T-helper 2 cell (primary cell): ENCODE results near the gene FIGN.

Experiments used
- DNase-seq, 5 experiments: peaks; one replicate each; pipeline versions ENCODE4 v3.0.0 to v3.0.0-alpha.2; 2012 to 2022

Gene FIGN

DNA sequence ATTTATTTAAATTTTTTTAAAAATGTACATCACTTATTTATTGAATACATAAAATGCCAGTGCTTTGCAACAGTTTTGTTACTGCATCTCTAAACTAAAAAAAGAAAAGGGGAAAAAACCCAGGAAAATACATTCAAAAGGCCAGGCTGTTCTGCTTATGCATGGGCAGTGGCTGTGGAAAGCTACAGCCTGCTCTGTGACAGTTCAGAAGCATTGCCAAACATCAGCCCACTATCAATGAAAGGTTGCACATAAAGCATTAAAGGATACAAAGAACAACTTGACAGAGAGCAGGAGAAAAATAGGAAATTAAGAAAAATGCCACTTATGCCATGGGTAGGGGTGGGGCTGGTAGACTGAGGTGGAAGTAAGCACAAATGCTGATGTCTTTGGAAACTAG is 128.2 kb downstream of the FIGN start:
- no peak for DNase-seq

DNA sequence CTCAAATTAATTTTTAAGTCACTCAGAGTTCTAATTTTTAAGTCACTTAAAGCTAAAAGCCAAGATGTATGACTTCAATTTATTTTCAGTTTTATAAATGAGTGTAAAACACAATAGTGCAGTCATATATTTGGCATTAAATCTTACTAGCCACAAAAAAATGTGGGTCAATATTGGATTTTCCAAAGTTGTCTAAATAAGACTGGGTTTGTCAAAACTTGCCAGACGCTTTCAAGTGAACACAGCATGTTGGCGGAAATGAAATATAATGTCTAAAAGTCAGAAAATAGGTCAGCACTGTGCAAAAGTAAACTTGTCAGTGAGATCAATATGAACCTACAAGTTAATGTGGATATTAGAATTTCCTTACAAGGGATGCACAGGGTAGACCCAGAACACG is 128.9 kb downstream of the FIGN start:
- no peak for DNase-seq

DNA sequence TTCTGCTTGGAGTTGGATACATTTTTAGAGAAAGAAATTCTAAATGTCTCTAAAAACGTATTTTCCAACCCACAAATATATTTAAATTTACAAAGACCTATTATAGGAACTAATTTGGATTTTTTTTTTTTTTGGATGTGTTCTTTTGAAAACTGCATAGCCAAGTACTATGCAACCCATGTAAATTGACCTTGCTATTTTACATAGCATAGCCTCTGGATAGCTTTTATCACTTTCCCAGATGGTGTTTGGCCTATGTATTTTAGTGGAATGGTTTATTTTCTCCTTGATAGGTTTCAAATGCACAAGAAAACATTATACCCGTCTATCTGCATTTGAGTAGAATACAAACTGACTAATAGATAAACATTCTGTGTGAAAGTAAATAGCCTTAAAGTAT is 130.0 kb downstream of the FIGN start:
- DNase-seq = no peak

DNA sequence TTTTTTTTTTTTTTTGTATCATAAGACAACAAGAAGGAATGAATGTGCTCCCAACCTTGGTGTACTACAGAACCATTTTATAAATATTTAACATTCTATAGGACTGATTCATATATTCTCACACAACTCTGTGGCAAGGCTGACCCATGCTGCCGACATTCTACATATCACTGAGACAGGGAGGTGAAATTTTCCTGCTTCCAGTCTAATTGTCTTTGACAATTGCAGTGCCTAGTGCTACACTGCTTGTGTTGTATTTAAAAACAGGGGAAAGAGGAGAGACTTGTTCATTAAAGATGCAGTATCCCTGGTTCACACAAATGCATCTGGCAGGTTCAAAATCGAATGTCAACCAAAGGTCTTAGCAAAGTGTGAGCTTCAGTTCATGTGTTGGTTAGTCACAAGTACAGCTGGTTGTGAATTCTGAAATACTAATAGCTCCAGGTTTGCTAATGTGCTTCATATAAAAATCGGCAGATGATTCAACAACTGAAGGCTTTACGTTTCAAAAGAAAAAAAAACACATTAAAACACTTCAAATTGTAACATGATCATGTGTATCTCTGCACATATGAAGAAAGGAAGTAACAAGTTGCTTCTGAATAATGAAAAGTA is 130.8 kb downstream of the FIGN start:
- DNase-seq = no peak

DNA sequence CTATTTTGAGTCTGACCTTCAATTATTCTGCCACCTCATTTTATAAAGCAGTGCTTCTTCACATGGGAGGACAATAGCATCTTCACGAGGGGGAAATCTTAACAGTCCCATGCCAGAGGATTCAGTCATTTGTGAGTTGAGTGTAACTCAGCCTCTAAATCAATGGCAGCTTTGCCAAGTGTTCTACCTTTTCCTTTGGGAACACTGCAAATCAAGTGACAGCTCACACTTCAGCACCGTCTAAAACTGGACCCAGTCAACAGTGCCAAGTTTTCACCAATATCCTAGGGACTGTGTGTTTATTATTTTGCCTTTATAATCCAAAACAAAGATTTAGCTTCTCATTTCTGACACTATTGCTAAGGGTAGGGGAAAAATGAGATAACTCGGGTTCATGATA is 133.6 kb downstream of the FIGN start:
- no peak for DNase-seq

DNA sequence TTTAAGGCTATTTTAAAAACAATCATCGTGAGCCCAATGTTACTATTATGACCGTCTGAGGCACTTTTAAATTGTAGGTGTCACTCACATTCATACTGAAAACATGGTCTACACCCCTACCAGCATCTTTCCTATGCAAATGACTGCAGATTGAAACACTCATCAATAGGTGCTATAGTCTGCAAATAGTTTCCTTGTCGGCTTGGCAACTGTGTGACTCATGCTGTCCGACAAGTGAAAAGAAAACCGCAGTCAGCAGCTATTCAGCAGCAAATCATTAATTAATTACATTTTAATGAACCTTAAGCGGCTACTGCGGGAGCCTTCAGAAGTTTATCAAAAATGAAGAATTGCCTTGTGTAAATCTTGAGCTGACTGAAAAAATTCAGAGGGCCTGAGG is 134.4 kb downstream of the FIGN start:
- DNase-seq = no peak

DNA sequence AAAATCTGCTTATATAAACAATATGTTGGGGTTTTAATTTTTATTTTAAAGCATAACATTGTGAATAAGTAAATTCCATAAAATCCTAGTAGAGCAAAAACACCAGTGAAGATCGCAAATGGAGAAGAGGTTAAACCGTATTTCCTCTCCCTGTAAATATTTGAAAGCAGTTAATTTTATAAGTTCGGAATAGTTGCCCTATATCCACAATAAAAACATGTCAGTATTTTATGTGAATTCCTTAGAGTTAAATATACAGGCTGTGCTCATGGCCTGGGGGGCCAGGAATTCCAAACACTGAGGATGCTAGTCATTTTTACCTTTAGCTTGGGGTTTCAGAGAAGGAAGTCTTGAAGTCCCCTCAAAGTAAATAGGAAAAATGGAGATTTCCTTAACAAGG is 135.0 kb downstream of the FIGN start:
- no peak for DNase-seq

DNA sequence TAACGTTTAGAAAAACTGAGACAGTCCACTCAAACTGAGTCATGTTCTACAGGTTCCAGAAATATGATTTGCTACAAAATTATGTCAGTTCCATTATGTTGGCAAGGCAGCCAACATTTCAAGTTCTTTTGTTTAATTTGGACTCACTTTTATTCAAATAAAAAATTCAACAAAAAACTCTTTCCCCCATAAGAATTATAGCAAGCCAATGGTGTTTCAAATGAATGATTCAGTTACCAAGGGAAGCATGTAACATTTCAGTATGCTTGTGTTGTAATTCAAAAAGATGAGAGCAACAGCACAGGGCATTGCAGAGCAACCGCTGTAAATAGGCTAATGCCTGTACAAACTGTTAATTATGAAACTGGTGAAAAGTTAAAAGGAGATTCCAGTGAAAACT is 140.8 kb downstream of the FIGN start:
- DNase-seq = no peak

DNA sequence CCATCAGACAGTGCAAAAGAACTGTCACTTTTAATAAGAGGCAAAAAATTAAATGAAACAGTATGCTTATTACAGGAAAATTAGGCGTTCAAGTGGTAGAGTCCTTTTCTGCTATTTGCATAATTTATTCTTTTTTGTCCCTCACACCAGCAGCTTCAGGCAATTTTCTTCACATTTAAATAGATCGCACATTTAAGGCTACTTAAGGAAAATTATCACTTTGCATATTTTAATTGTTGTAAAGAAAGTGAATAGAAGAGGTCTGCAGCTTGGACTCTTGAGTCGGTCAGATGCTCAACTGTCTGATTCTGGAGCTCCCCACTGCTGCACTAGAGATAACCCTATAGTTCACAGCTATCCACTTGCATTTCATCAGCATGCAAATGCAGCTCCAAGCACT is 141.3 kb downstream of the FIGN start:
- DNase-seq = no peak

DNA sequence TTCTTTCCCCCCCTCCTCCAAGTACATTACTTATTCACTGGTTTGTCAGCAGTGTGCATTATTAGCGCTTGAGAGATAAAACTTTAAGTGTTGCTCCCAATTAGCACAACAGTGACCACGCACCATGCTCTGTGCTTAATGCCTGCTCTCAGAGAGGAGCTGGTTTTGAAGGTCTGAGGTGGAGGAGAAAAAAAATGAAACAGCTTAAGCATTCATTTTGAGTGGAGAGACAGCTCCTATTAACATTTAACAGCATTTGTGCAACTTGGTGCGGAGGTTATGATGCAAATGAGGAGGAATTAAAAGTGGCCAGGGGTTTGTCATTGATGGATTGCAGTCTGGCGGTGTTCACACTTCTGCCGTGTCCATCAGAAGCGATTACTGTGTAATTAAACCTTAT is 141.8 kb downstream of the FIGN start:
- DNase-seq = no peak

DNA sequence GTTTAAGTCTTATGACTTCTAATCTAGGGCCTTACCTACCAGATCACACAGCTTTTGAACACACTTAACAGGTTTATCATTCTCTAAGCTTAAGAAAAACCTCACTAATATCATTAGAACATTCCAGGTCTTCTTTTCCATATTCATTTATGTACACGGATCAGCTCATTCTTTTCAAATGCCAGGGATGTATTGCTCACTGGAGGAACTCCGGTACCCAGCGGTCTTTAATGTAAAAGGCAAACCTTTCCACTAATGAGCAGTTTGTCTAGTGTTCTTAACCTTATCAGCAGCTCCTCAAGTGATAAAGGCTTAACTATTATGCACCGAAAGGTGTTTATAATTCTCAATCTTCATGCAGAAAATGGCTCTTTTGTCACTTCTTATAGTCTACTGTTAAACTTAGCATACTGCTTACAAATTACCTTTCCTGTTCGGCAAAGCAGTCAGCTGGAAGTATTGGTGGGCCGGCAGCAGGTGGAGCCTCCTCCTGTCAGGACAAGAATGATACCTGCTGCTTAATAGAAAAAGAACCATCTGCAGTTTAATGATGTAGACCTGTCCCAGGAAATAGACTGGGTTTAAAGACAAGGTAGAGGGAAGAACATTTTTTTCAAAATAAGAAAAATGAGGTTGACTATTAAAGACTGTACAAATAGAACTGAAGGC is 142.7 kb downstream of the FIGN start:
- no peak for DNase-seq

DNA sequence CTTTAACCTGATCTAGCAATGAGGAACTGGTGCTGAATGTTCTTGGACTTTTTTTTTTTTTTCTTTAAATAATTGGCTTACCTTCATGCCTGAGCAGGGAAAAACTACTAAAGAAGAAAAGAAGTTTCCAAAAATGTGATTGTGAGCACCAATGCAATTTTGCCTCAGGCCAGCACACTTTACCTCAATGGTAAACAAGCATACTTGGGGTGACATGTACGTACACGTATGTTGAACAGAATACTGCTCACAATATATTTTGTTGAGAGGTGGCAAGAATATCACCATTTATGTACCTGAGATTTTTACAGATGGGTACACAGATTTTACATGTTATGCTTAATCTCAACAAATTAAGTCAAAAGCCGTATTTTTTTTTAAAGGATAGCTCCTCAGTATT is 144.3 kb downstream of the FIGN start:
- no peak for DNase-seq

DNA sequence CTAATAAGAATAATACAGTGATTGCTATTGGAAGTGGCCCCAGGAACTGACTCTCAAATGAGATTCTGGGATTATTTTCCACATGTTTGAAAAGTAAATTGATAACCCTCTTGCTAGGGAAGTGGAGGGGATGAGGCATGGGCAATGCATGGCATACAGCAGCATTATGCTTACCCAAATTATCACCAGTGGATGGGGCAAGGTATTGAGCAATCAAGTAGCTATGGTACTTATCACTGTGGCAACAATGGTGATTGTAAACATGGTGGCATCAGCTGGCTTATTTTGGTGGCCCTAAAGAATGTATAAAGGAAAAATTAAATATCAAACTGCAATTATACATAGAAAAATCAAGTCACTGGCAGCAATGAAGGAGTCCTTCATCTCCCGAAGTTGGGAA is 155.1 kb downstream of the FIGN start:
- no peak for DNase-seq

DNA sequence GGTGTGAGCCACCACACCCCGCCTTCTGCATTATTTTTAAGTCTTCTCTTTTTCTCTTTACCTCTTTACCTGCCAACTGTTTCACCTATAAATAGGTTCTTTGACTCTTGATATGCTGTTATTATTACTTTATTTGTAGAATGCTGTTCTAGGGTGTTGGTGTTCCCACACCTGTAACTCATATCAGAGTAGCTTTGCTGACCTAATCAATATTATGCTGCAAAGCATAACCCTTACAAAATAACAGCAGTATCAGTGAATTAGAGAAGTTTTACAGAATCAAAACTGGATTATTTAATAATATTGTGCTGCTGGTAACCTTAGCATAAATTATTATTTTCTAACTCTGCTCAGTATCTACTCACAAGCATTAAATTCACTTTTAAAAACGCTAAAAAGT is 161.5 kb downstream of the FIGN start:
- no peak for DNase-seq

DNA sequence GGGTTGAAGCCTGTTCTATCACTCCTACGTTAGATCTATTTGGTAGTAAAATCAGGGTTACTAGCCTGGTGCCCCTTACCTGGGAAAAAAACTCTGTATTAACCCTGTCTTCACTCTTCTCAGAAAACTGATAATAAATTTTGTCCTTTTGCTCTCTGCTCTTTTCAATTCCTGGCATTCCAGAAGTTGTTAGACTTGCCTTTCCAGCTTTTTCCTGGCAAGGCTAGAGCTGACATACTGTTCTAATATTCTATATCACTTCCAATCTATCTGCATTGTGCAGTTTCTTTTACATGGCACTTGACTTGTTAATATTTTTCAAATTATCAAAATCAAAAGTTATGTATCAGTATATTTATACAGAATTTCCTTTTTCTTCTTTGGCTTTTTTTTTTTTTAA is 162.2 kb downstream of the FIGN start:
- DNase-seq = no peak

DNA sequence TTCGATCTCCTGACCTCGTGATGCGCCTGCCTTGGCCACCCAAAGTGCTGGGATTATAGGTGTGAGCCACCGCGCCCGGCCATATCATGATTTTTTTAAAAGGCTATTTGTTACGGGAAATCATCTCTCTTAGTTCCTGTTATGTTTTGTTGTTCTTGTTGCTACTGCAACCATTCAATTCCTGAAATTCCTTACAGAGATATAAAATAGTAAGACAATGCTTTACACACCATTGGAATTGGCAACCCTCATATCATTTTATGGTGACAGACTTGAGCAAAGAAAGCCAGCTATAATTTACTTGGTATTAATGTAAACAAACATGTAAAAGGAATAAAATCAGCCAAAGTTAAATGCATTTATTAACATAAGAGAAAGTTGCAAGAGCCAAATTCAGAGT is 163.0 kb downstream of the FIGN start:
- no peak for DNase-seq

DNA sequence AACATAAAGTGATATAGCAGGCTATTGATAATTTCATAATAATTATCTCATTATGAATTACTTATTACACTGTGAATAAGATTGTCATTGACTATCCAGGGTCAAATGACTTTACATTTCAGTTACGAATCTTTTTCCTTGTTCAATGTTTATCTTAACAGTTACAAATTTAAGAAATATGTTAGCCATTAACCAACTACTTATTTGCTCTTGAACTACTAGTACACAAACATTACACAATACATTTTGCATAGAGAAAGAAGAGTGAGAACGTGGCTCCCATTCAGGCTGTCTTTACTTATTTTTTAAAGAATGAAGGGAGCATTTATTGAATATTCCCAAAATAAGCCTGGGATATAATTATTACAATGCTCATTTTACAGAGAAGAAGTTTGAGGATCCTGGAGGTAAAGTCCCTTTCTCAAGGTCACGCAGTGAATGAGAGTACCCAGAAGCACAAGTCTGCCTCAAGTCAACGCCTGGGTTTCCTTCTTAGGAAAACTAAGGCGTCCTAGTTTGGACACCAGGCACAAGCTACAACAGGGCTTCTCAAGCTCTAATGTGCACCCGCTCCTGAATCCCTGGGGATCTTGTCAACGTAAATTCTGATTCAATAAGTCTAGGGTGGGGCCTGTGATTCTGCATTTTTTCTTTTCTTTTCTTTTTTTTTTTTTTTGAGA is 164.2 kb downstream of the FIGN start:
- DNase-seq = no peak

DNA sequence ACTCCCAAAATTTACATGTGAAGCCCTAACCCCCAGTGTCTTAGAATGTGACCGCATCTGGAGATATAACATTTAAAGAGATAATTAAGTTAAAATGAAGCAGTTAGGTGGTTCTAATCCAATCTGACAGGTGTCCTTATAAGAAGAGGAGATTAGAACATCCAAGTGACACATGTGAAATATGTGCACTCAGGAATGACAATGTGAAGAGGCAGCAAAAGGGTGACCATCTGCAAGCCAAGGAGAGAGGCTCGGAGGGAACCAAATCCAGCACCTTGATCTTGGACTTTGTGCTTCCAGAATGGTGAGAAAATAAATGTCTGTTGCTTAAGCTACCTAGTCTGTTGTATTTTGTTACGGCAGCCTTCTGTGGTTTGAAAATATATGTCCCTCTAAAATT is 165.4 kb downstream of the FIGN start:
- no peak for DNase-seq

DNA sequence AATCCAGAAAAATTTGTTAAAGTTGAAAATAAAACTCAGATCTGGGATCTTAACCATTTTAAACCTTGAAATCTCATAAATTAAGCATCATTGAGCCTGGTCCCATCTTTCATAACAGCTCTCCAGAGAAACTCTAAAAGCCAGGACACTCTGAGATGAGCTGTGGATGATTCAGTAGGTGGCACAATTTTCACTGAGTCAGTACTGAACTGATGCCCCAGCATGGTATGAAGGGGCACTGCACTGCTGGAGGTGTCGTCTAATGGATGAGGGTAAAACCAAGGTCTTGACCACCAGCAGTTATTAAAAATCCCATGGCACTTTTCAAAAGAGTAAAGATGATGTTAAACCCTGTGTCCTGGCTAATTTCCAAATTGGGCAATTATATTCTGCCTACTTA is 170.6 kb downstream of the FIGN start:
- DNase-seq = no peak

DNA sequence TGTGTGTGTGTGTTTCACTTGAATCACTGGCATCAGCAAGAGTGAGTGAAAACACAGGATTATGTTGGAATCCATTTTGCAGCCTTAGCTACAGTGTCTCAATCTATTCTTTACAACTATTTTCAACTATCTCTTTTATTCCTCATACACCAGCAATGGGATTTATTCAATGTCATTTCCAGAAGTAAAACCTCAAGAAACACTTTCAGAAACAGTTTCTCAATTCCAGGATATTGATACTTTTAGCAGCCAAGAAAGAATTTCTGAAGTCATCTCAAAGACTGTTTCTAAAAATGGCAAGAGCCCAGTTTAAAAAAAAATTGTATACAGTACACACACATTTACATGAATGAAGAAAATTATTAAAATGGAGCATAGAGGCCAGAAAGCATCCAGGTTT is 171.6 kb downstream of the FIGN start:
- no peak for DNase-seq

DNA sequence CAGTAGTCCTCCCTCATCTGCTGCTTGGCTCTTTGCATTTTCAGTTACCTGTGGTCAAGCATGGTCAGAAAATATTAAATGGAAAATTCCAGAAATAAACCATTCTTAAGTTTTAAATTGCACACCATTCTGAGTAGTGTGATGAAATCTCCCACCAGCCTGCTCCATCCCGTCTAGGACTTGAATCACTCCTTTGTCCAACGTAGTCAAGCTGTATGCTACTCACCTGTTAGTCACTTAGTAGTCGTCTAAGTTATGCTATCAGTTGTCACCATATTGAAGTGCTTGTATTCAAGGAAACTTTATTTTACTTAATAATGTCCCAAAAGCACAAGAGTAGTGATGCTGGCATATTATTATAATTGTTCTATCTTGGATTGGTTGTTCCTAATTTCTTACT is 172.5 kb downstream of the FIGN start:
- no peak for DNase-seq

DNA sequence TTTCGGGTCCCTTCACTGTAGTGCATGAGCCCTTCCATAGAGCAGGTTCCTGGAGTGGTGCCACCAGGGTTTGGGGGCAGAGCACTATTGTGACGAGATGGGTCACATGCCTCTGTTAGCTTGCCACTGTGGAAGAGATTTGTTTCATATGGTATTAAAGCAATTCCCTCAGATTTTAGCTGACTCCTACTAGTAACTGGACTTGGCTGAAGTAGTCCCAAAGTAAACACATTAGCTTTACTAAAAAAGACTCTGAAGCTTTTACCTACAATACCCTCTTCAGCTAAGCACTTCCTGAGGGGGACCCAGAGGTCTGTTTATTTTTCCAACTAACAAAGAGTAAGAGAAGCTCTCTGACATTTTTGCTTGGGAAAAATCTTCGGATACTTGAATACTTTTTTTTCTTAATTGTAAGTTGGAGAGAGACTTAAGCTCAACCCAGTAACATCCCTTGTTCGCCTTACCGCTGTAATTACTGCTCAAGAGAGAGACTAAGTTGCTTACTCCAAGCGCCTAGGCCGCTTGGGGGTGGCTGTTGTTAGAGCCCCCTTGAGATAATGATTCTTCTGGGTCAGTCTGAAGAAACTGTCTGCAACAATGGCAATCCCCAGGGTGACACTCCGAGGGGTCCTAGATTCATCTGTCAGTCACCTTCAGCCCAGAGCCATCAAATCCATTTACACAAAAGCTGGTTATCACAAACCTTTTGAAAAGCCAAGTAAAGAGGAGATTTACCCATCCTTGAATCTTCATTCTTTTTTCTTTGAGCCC is 177.4 kb downstream of the FIGN start:
- DNase-seq = no peak

DNA sequence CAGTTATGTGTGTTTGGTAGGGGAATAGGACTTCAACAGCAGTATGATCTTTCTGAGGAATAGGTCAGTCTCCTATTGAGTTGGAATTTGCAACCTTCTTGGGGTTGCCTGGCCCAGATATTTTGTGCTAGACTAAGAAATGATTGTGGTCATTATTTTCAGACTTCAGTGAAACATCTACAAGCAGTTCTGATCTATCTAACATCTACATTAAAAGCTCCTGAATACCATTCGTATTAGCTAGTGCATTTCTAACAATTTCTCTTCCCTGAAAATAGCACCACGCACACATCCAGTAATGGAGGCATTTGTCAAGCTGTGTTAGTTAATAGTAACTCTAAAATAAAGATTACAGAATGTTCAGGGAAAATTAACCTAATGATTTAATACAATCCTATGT is 179.3 kb downstream of the FIGN start:
- DNase-seq = no peak

DNA sequence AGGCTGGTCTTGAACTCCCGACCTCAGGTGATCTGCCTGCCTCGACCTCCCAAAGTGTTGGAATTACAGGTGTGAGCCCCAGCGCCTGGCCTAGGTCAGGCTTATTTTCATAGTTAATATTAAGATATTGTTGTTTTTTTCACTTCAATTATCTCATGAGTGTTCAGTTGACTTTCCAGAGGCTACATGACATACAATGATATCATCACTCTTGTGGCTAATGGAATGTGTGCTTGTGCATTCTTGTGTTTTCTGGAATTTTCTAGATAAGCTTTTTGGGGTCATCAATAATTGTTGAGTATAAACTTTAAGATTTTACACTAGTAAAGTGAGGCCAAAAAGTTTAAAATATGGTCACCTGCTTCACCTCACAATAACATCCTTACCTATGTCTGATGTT is 180.9 kb downstream of the FIGN start:
- no peak for DNase-seq
